SK-N-SH treated with all-trans-retinoic acid at 6 μM for 48 hours (cell line): ENCODE data around the gene BCR.

Experiments
- ATAC-seq: fragments of 200-7000 bp; cut with Tn5 transposase; 3 replicates; pipeline ENCODE4 v1.9.1; 2020; ENCODE audit warnings: mild to moderate bottlenecking, moderate library complexity
- ARNTL ChIP-seq: fragments of 450-650 bp; formaldehyde crosslinking; IDR thresholded peaks from 2 replicates; pipeline ENCODE4 v1.5.0; 2020; ENCODE audit warnings: low read depth, mild to moderate bottlenecking, moderate library complexity, borderline replicate concordance
- BACH2 ChIP-seq: fragments of 250-450 bp; sonication (Bioruptor Pico); IDR thresholded peaks from 2 replicates; pipeline ENCODE4 v1.9.0; 2021; ENCODE audit warnings: mild to moderate bottlenecking, borderline replicate concordance
- CREB5 ChIP-seq: fragments of 250-450 bp; sonication (Bioruptor Pico); IDR thresholded peaks from 2 replicates; pipeline ENCODE4 v1.5.1; 2020; ENCODE audit warnings: low read depth, mild to moderate bottlenecking, moderate library complexity
- CSDC2 ChIP-seq: fragments of 250-450 bp; sonication (Bioruptor Pico); IDR thresholded peaks from 2 replicates; pipeline ENCODE4 v1.5.0; 2020; ENCODE audit warnings: mild to moderate bottlenecking, moderate library complexity
- CSRNP3 ChIP-seq: fragments of 250-450 bp; sonication (Bioruptor Pico); IDR thresholded peaks from 2 replicates; pipeline ENCODE4 v1.5.1; 2021; ENCODE audit warnings: mild to moderate bottlenecking, moderate library complexity
- ESRRG ChIP-seq: fragments of 250-450 bp; sonication (Bioruptor Pico); IDR thresholded peaks from 2 replicates; pipeline ENCODE4 v1.6.1; 2021; ENCODE audit warnings: mild to moderate bottlenecking
- GLIS3 ChIP-seq: fragments of 250-450 bp; sonication (Bioruptor Pico); IDR thresholded peaks from 2 replicates; pipeline ENCODE4 v1.5.0; 2020; ENCODE audit warnings: mild to moderate bottlenecking, moderate library complexity
- ISL1 ChIP-seq: fragments of 250-450 bp; sonication (Bioruptor Pico); IDR thresholded peaks from 2 replicates; pipeline ENCODE4 v2.1.2; 2022; ENCODE audit warnings: mild to moderate bottlenecking, moderate library complexity
- OSR1 ChIP-seq: fragments of 250-450 bp; sonication (Bioruptor Pico); IDR thresholded peaks from 2 replicates; pipeline ENCODE4 v1.8.0; 2022; ENCODE audit warnings: moderate library complexity, mild to moderate bottlenecking, inconsistent platforms
- PATZ1 ChIP-seq: fragments of 250-450 bp; sonication (Bioruptor Pico); IDR thresholded peaks from 2 replicates; pipeline ENCODE4 v1.8.0; 2020; ENCODE audit warnings: mild to moderate bottlenecking, moderate library complexity, borderline replicate concordance
- PPARA ChIP-seq: fragments of 250-450 bp; sonication (Bioruptor Pico); IDR thresholded peaks from 2 replicates; pipeline ENCODE4 v1.5.0; 2020; ENCODE audit warnings: mild to moderate bottlenecking, borderline replicate concordance
- RARB ChIP-seq: fragments of 250-450 bp; sonication (Bioruptor Pico); IDR thresholded peaks from 2 replicates; pipeline ENCODE4 v1.8.0; 2021; ENCODE audit warnings: mild to moderate bottlenecking, moderate library complexity
- TCF4 ChIP-seq: fragments of 250-450 bp; sonication (Bioruptor Pico); IDR thresholded peaks from 2 replicates; pipeline ENCODE4 v1.8.0; 2021; ENCODE audit warnings: mild to moderate bottlenecking, moderate library complexity, borderline replicate concordance
- TOX ChIP-seq: fragments of 250-450 bp; sonication (Bioruptor Pico); IDR thresholded peaks from 2 replicates; pipeline ENCODE4 v1.8.0; 2021; ENCODE audit warnings: mild to moderate bottlenecking, moderate library complexity, borderline replicate concordance
- TSHZ2 ChIP-seq: fragments of 250-450 bp; sonication (Bioruptor Pico); IDR thresholded peaks from 2 replicates; pipeline ENCODE4 v1.5.0; 2020; ENCODE audit warnings: mild to moderate bottlenecking, moderate library complexity
- ZC3H10 ChIP-seq: fragments of 250-450 bp; sonication (Bioruptor Pico); IDR thresholded peaks from 2 replicates; pipeline ENCODE4 v1.5.1; 2021; ENCODE audit warnings: mild to moderate bottlenecking, moderate library complexity
- ZFP30 ChIP-seq: fragments of 450-650 bp; formaldehyde crosslinking; IDR thresholded peaks from 2 replicates; pipeline ENCODE4 v1.5.0; 2022; ENCODE audit warnings: mild to moderate bottlenecking, moderate library complexity
- ZNF565 ChIP-seq: fragments of 450-650 bp; formaldehyde crosslinking; conservative IDR thresholded peaks from 2 replicates; pipeline ENCODE4 v1.5.0; 2020; ENCODE audit warnings: low read depth, mild to moderate bottlenecking, moderate library complexity
- ZNF8 ChIP-seq: fragments of 450-650 bp; formaldehyde crosslinking; IDR thresholded peaks from 2 replicates; pipeline ENCODE4 v1.5.0; 2020; ENCODE audit warnings: mild to moderate bottlenecking, moderate library complexity

Gene BCR

GRCh38 chr22:23258826-23259170 is 78.5 kb downstream of the BCR start:
- TF ChIP-seq ISL1 (CRISPR knock-in tag) (no peak), CSRNP3 (CRISPR knock-in tag) (no peak), TCF4 (CRISPR knock-in tag) (no peak), GLIS3 (CRISPR knock-in tag) (no peak), TSHZ2 (no peak), TOX (CRISPR knock-in tag) (no peak), PPARA (CRISPR knock-in tag) (no peak), OSR1 (CRISPR knock-in tag) (no peak), CREB5 (no peak), BACH2 (CRISPR knock-in tag) (no peak), CSDC2 (CRISPR knock-in tag) (no peak), ZNF8 (no peak)
- ATAC-seq: no peak

- no peak for ATAC-seq
- TF ChIP-seq ISL1 (CRISPR knock-in tag) (no peak), ZC3H10 (CRISPR knock-in tag) (no peak), ZFP30 (CRISPR knock-in tag) (no peak)
Measured at GRCh38 chr22:23259916-23260644, 79.8 kb downstream of the BCR start.

- no peak for ATAC-seq
- no peak for TF ChIP-seq PATZ1 (CRISPR knock-in tag)
- TF ChIP-seq TSHZ2: no peak
- TF ChIP-seq ZC3H10 (CRISPR knock-in tag): no peak
- TF ChIP-seq CREB5: no peak
- no peak for TF ChIP-seq ZNF565 (CRISPR knock-in tag)
- no peak for TF ChIP-seq ISL1 (CRISPR knock-in tag)
- TF ChIP-seq ESRRG (CRISPR knock-in tag): no peak
- TF ChIP-seq ARNTL: no peak
- TF ChIP-seq RARB (CRISPR knock-in tag): no peak
- TF ChIP-seq CSDC2 (CRISPR knock-in tag): no peak
- TF ChIP-seq, all 23 proteins: peak for 0
Measured at GRCh38 chr22:23260645-23261581, 80.6 kb downstream of the BCR start.
